HUES6 (cell line): ENCODE data around the gene MXRA7.
A peak's percentile ranks its signal among the peaks of the same experiment; 100 is the strongest.
"Not testable (repeated sequence)": the region's sequence is repeated elsewhere in the genome, so short reads cannot be mapped to it uniquely, and the experiment has no call there.

Experiments
- H3K27ac ChIP-seq: 2 replicates; pipeline ENCODE4 v1.7.0; 2013; ENCODE audit warnings: low read depth, mild to moderate bottlenecking, low read length, inconsistent platforms
- H3K27me3 ChIP-seq: 2 replicates; pipeline ENCODE4 v1.6.1; 2013; ENCODE audit warnings: low read length; ENCODE audit not compliant: control insufficient read depth, insufficient read depth
- H3K36me3 ChIP-seq: 2 replicates; pipeline ENCODE4 v1.6.1; 2013; ENCODE audit warnings: low read length; ENCODE audit not compliant: control insufficient read depth, insufficient read depth
- H3K4me1 ChIP-seq: 2 replicates; pipeline ENCODE4 v1.6.1; 2013; ENCODE audit warnings: low read length; ENCODE audit not compliant: control insufficient read depth, insufficient read depth
- H3K4me3 ChIP-seq: 2 replicates; pipeline ENCODE4 v1.5.1; 2013; ENCODE audit warnings: low read depth, low read length
- H3K9ac ChIP-seq: one replicate; pipeline ENCODE4 v1.6.1; 2013; ENCODE audit warnings: mild to moderate bottlenecking, low read length
- H3K9me3 ChIP-seq: 2 replicates; pipeline ENCODE4 v1.6.1; 2013; ENCODE audit warnings: low read depth, low read length; ENCODE audit not compliant: control insufficient read depth, insufficient read depth

MXRA7 gene, protein sequence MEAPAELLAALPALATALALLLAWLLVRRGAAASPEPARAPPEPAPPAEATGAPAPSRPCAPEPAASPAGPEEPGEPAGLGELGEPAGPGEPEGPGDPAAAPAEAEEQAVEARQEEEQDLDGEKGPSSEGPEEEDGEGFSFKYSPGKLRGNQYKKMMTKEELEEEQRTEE

DNA sequence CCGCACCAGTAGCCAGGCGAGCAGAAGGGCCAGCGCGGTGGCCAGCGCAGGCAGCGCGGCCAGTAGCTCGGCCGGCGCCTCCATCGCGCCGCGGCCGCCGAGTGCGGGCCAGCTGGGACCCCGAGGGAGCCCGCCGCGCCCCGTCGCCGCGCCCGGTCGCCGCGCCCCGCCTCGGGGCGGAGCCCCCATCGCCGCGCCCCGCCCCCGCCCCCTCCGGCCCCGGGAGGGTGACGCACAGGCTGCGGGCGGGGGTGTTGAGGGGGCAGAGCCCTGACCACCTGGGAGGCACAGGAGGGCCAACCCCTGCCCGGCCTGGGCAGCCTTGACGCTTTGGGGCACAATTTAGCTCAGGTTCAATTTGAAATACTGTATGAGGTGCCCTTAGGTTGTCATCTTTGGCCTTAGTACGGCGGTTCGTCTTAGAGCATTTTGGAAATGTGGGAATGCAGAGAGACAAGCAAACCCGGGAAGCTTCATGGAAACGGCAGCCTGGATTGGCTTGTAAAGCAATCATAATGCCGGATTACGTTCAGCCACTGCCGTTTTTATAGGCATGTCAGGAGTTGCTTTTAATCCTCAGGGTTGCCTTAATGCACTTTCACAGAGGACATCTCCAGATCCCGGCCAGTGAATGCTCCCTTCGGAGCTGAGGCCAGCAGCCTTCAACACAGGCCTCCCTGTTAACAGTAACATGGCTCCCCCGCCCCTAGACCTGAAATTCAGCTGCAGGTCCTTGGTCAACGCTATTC, at the start of gene MXRA7:
Gene MXRA7 (minus strand): TSS at position 103 of the 749 bp plus-strand sequence. CDS start 19 bp downstream, at position 84.
- Histone ChIP-seq H3K9ac (peak within 1 kb of the TSS; percentile 75), H3K4me1 (peaks cover 33% of the 10 kb centered on the region), H3K27me3 (peaks cover 23% of the 10 kb centered on the region), H3K36me3 (peaks cover 14% of the 10 kb centered on the region), H3K27ac (no peak within 1 kb of the TSS), H3K9me3 (no peaks in the 10 kb centered on the region), H3K4me3 (peak within 1 kb of the TSS; percentile 68)

DNA sequence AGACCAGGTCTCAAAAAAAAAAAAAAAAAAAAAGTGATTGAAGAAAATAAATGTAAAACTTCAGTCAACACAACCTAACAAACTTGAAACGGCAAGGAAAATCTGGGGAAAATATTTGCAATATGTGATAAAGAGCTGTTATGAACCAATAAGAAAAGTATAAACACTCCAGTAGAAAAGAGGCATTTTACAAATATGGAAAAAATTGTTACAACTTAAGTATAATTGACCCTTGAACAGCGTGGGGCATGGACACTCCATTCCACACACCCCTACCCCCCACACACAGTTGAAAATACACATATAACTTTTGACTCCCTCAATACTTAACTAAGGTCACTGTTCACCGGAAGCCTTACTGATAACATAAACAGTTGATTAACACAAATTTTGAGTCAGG, 47.8 kb upstream of the MXRA7 start:
- Histone ChIP-seq H3K27ac (no peak overlapping the region), H3K4me3 (no peak overlapping the region), H3K27me3 (no peaks in the 10 kb centered on the region), H3K9ac (no peak overlapping the region), H3K4me1 (peaks cover 4% of the 10 kb centered on the region; the same call in 1 of the 2 replicates), H3K36me3 (peaks cover 25% of the 10 kb centered on the region), H3K9me3 (no peaks in the 10 kb centered on the region)

DNA sequence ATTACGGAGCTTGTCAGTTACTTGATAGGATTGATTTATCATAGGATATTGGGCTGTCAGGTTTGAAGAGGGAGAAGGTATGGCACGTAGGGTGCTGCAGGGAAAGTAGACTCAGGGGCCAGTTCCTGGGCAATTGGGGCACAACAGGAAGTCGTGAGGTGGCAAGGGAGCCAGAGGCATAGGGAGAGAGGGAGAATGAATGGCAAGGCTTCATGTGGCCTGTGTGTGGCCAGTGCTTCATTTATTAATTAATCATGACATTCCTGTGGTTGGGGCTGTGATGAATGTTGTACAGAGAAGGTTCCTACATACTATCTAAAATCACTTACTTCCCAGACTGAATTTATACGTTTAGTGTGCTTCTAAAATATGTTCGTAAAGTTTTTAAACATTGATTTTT, 46.5 kb upstream of the MXRA7 start:
- H3K4me3 ChIP-seq, result no peak overlapping the region
- no peaks in the 10 kb centered on the region for H3K27me3 ChIP-seq
- peaks cover 25% of the 10 kb centered on the region for H3K36me3 ChIP-seq
- H3K9ac ChIP-seq, result no peak overlapping the region
- H3K27ac ChIP-seq, result no peak overlapping the region
- no peaks in the 10 kb centered on the region for H3K9me3 ChIP-seq
- no peaks in the 10 kb centered on the region for H3K4me1 ChIP-seq

DNA sequence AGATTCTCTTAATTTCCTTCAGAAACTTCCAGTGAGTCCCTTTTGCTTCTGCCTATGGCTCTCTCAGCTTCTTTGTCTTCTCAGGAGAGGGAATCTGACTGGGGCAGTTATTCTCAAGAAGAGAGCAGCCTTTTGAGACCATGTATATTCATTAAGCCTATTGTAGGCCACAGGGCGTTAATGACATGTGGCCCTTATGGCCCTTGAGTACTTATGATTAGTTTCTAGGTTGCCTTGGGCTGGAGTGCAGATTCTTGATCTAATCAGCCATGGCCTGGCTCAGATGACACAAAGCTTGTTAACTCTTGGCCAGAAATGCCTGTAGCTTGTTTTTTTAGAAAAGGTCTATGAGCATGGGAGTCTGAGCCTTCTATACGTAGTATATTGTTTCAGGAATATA, 44.5 kb upstream of the MXRA7 start:
- Histone ChIP-seq H3K27ac (no peak overlapping the region), H3K4me3 (no peak overlapping the region), H3K36me3 (peaks cover 25% of the 10 kb centered on the region), H3K27me3 (no peaks in the 10 kb centered on the region), H3K4me1 (no peaks in the 10 kb centered on the region), H3K9ac (no peak overlapping the region), H3K9me3 (no peaks in the 10 kb centered on the region)

DNA sequence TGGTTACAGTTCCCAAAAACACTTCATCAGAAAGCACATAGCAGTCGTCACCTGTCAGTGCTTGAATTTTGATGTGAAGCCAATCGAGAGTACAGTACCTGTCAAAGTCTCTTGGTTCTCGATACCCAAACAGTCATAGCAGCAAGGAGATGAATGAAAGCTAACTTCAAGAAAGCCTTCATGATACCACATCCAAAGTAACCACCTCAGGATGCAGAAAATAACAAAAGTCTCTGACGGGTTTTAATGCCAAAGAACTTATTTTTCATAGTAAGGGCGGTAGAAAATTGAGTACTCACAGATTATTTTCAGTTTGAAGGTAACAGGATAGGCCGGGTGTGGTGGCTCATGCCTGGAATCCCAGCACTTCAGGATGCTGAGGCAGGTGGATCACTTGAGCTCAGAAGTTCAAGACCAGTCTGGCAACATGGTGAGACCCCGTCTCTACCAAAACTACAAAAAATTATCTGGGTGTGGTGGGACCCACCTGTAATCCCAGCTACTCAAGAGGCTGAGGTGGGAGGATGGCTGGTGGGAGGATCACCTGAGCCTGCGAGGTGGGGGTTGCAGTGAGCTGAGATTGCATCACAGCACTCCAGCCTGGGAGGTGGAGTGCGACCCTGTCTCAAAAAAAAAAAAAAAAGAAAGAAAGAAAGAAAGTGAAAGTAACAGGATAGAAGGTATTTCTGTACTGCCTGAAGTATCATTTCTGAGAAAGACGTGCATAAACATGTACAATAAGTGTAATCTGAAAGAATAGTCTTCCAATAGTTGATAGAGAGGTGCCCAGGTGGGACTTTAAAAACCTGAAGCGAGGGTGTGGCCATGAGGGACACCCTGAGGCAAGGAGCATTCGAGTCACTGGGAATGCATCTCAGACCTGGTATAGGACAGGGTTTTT, 42.5 kb upstream of the MXRA7 start:
- H3K9me3 ChIP-seq, result no peaks in the 10 kb centered on the region
- no peaks in the 10 kb centered on the region for H3K27me3 ChIP-seq
- no peak overlapping the region for H3K27ac ChIP-seq
- H3K36me3 ChIP-seq, result peaks cover 20% of the 10 kb centered on the region
- H3K4me3 ChIP-seq, result no peak overlapping the region
- H3K9ac ChIP-seq, result no peak overlapping the region
- H3K4me1 ChIP-seq, result no peaks in the 10 kb centered on the region

DNA sequence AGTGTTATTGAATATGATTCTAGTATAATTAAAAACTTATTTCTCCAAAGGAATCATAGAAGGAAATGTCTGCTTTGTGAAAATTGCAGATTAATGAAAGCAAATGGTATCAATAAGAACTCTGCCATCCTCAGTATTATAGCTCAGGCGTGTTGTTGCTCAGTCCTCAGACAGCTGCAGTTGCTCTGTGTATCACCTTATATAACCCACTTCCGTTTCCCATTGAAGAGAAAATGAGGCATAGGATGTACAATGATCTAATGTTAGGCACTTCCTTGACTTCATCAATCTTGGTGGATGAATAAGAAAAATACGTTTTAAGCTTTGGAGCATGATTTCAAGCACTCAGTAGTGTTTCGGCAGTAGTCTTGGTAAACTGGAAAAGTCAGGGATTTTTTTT, 41.2 kb upstream of the MXRA7 start:
- H3K27ac ChIP-seq, result no peak overlapping the region
- no peaks in the 10 kb centered on the region for H3K27me3 ChIP-seq
- no peaks in the 10 kb centered on the region for H3K4me1 ChIP-seq
- H3K4me3 ChIP-seq, result no peak overlapping the region
- no peaks in the 10 kb centered on the region for H3K9me3 ChIP-seq
- peaks cover 12% of the 10 kb centered on the region for H3K36me3 ChIP-seq
- no peak overlapping the region for H3K9ac ChIP-seq

DNA sequence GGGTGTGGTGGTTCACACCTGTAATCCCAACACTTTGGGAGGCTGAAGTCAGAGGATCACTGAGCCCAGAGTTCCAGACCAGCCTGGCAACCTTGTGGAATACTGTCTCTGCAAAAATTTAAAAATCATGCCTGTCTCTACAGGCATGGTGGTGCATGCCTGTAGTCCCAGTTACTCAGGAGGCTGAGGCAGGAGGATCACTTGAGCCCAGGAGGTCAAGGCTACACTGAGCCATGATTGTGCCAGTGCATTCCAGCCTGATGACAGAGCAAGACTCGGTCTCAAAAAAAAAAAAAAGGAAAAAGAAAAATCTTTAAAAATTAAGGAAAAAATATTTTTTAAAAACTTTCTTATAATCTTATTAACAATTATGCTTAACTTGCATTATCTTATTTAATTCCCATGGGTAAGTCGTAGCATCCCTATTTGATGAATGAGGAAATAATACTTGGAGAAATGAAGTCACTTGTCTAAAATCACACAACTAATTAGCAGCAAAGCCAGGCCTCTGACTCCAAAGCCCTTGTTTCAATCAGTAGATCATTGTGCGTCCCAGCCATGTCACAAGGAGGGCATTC, 40.7 kb upstream of the MXRA7 start:
- Histone ChIP-seq H3K27ac (no peak overlapping the region), H3K4me1 (no peaks in the 10 kb centered on the region), H3K4me3 (no peak overlapping the region), H3K27me3 (no peaks in the 10 kb centered on the region), H3K9me3 (no peaks in the 10 kb centered on the region), H3K36me3 (peaks cover 13% of the 10 kb centered on the region), H3K9ac (no peak overlapping the region)

DNA sequence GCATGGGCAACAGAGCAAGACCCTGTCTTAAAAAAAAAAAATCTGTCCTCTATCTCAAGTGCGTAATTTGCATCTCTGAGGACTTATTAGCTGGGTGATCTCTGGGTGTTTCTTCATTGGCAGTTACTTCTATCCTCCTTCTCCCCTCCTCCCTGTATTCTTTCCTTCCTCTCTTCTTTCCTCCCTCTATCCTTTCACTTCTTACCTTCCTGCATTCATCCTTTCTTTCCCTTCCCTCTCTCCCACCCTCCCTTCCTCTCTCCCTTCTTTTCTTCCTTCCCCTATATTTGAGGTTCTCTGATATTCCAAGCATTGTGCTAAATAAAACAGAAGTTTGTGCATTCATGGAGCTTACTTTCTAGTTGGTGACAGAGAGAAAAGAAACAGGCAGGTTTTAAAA, 37.9 kb upstream of the MXRA7 start:
- Histone ChIP-seq H3K4me3 (no peak overlapping the region), H3K9me3 (no peaks in the 10 kb centered on the region), H3K27me3 (no peaks in the 10 kb centered on the region), H3K9ac (no peak overlapping the region), H3K4me1 (no peaks in the 10 kb centered on the region), H3K36me3 (peaks cover 31% of the 10 kb centered on the region), H3K27ac (no peak overlapping the region)

DNA sequence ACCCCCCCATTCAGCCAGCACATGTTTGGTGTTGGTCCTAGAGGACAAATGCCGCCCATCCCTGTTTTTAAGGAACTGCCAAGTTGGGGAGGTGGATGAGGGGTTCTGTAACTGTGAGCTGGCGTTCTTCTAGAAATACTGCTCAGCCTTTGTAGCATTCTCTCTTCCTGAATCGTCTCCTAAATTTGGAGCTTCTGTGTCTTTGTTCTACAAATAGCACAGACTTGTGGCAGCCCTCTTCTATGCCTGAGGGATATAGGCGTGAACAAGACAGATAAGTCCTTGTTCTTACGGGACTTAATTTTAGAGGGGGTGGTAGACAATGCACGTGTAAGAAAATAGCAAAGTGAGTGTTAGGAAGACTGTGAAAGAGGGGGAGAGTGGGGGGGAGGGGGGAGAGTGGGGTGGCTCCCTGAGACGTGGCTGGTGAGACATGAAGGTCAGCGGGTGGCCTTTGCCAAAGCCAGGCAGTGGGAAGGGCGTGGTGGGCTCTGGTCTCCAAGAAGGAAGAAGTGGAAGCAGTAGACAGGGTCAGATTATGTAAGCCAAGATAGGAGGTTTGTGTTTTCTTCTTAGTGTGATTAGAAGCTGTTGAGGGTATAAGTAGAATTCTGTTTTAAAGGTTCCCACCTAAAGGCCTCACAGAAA, 37.1 kb upstream of the MXRA7 start:
- Histone ChIP-seq H3K27me3 (no peaks in the 10 kb centered on the region), H3K27ac (no peak overlapping the region), H3K4me1 (no peaks in the 10 kb centered on the region), H3K9ac (no peak overlapping the region), H3K9me3 (no peaks in the 10 kb centered on the region), H3K36me3 (peaks cover 31% of the 10 kb centered on the region), H3K4me3 (no peak overlapping the region)

DNA sequence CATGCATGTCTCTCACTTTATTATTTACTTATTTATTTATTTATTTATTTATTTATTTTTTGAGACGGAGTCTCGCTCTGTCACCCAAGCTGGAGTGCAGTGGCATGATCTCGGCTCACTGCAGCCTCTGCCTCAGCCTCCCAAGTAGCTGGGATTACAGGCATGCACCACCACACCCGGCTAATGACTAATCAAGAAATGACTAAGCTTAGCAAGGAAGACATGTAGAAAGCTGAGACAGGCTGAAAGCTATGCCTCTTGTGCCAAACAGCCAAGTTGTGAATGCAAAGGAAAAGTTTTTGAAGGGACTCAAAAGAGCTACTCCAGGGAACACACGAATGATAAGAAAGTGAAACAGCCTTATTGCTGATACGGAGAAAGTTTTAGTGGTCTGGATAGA, 35.0 kb upstream of the MXRA7 start:
- not testable (repeated sequence) for H3K4me1 ChIP-seq, H3K9ac ChIP-seq, H3K4me3 ChIP-seq, H3K27ac ChIP-seq, H3K9me3 ChIP-seq, H3K27me3 ChIP-seq
- H3K36me3 ChIP-seq, result peaks cover 37% of the 10 kb centered on the region
